ENCODE measurements around the gene GNB1.

GNB1 gene

DNA sequence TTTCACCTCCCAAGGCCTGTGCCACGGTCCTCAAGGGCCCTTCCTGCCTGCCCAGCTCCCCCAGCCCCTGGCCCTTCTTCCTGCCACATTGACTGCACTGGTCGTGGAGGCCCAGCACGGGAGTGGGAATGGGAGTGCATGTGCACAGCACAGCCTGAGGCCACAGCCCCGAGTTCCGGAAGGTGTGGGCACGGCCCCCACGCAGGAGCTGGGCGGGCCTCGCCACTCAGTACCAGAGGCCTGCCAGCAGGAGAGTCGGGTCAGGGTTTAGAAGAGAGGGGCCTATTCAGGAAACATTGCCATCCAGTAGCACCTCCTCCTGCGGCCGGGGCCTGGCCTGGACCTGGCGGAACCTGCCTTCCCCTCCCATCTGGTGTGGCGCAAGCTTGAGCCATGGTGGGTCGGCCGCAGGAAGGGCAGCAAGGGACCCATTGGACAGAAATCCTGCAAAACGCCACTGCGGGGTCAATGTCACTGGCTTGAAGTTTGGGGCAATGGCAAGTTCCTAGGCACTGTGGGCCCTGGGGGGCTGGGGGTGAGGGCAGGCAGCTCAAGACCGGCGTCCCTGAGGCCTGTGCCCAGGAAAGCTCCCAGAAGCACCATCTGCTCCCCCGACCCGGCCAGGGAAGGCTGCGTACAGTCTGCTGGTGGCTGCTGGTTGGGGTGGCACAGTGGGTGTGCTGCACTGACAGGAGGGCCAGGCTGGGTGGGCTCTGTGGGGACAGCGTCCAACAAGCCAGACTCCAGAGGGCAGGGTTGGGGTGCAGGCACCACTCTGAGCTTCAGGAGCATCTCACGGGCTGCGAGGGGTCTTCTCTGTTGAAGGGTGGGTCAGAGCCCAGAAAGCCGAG, 29.9 kb upstream of the GNB1 start:
- Histone ChIP-seq H3K9ac (ENCODE audit: low read depth, low read length, poor library complexity) (no peak overlapping the region), H3K4me2 (ENCODE audit: insufficient read depth, low read length, poor library complexity, severe bottlenecking) (no peak overlapping the region), H3K23ac (ENCODE audit: low read depth, low read length, poor library complexity) (peak overlapping the region; percentile 76), H2AFZ (ENCODE audit: low read length) (no peak overlapping the region), H3K9me3 (replicated peaks in 1 of 2; ENCODE audit: control insufficient read depth in 2 of 2, insufficient read depth in 1 of 2, low read depth in 1 of 2, low read length in 2 of 2) (peaks cover 0 to 2% of the 10 kb centered on the region in 2 donors), H3K27ac (replicated peaks; ENCODE audit: low read length) (no peak overlapping the region), H2AK5ac (ENCODE audit: low read depth, low read length) (peak overlapping the region; percentile 93), H2BK120ac (ENCODE audit: low read depth, low read length) (no peak overlapping the region), H3K27me3 (ENCODE audit: control insufficient read depth in 3 of 3, insufficient read depth in 3 of 3, low read depth in 1 of 3, low read length in 3 of 3) (peaks cover 0 to 33% (median 11%) of the 10 kb centered on the region in 3 experiments), H3K79me1 (ENCODE audit: low read depth, low read length) (peaks cover 9% of the 10 kb centered on the region), H2BK15ac (ENCODE audit: low read length) (peak overlapping the region; percentile 100), H2BK5ac (ENCODE audit: low read length) (peak overlapping the region; percentile 91), H4K91ac (ENCODE audit: low read depth, low read length, poor library complexity) (no peak overlapping the region), H3K14ac (ENCODE audit: low read length) (no peak overlapping the region), H4K8ac (ENCODE audit: low read depth, low read length) (no peak overlapping the region), H3K18ac (ENCODE audit: low read length) (peak overlapping the region; percentile 70), H2BK12ac (ENCODE audit: low read length) (peak overlapping the region; percentile 98), H3K4me3 (ENCODE audit: low read length in 2 of 2) (no peak overlapping the region), H3K36me3 (replicated peaks in 1 of 2; ENCODE audit: control insufficient read depth in 2 of 2, insufficient read depth in 2 of 2, low read length in 2 of 2) (no peaks in the 10 kb centered on the region), H3K4ac (ENCODE audit: low read length) (no peak overlapping the region), H3K4me1 (ENCODE audit: control insufficient read depth in 2 of 2, insufficient read depth in 1 of 2, low read depth in 1 of 2, low read length in 2 of 2) (peaks cover 8 to 10% of the 10 kb centered on the region in 2 donors)
- DNase-seq (ENCODE audit: low spot score), result no peak
- WGBS, 2 donors (ENCODE audit: extremely low coverage in 2 of 2, insufficient read length in 2 of 2, insufficient replicate concordance in 1 of 2), result no CpG with 5 or more reads among the region's 27 CpGs

DNA sequence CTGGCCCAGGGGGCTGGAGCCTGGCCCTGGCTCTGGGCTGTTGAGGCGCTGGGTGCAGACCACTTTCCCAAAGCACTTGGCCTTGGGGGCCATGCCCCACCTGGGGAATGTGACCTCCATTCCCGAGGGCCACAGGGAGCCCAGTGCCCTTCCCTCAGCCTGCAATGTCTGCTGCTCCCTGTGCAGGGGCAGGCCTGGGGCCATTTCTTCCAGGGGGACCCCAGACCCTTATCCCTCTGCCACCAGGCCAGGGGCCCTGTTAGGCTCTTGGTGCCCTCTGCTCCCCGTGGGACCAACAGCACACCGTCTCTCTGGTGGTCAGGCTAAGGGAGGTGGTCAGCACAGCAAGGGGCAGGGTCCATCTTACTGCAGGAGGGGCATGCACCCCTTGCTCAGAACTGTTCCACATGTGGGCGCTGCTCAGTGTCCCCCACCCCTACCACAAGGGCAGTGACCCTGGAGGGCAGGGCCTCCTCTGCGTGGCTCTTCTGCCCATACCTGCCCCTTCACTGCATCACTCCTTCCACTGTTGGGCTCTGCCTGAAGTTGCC, 29.2 kb upstream of the GNB1 start:
- DNase-seq (ENCODE audit: low spot score), result no peak
- H2BK5ac ChIP-seq (ENCODE audit: low read length), result peak overlapping the region; percentile 91
- peaks cover 8 to 10% of the 10 kb centered on the region in 2 donors for H3K4me1 ChIP-seq (ENCODE audit: control insufficient read depth in 2 of 2, insufficient read depth in 1 of 2, low read depth in 1 of 2, low read length in 2 of 2)
- H3K4ac ChIP-seq (ENCODE audit: low read length), result peak overlapping the region; percentile 58
- H3K79me1 ChIP-seq (ENCODE audit: low read depth, low read length), result peaks cover 9% of the 10 kb centered on the region
- peak overlapping the region in 1 of 2 donors; percentile 77 for H3K4me3 ChIP-seq (ENCODE audit: low read length in 2 of 2)
- peak overlapping the region; percentile 98 for H2BK12ac ChIP-seq (ENCODE audit: low read length)
- H3K23ac ChIP-seq (ENCODE audit: low read depth, low read length, poor library complexity), result peak overlapping the region; percentile 76
- H3K27me3 ChIP-seq (ENCODE audit: control insufficient read depth in 3 of 3, insufficient read depth in 3 of 3, low read depth in 1 of 3, low read length in 3 of 3), result peaks cover 0 to 37% (median 11%) of the 10 kb centered on the region in 3 experiments
- peak overlapping the region; percentile 100 for H2BK15ac ChIP-seq (ENCODE audit: low read length)
- no peak overlapping the region for H3K27ac ChIP-seq (replicated peaks; ENCODE audit: low read length)
- no peak overlapping the region for H4K8ac ChIP-seq (ENCODE audit: low read depth, low read length)
- no peak overlapping the region for H3K14ac ChIP-seq (ENCODE audit: low read length)
- peak overlapping the region; percentile 83 for H4K91ac ChIP-seq (ENCODE audit: low read depth, low read length, poor library complexity)
- WGBS, 2 donors (ENCODE audit: extremely low coverage in 2 of 2, insufficient read length in 2 of 2, insufficient replicate concordance in 1 of 2), result no CpG with 5 or more reads among the region's 6 CpGs
- no peaks in the 10 kb centered on the region for H3K9me3 ChIP-seq (replicated peaks in 1 of 2; ENCODE audit: control insufficient read depth in 2 of 2, insufficient read depth in 1 of 2, low read depth in 1 of 2, low read length in 2 of 2)
- peak overlapping the region; percentile 86 for H3K9ac ChIP-seq (ENCODE audit: low read depth, low read length, poor library complexity)
- H2AK5ac ChIP-seq (ENCODE audit: low read depth, low read length), result peak overlapping the region; percentile 93
- peak overlapping the region; percentile 84 for H2AFZ ChIP-seq (ENCODE audit: low read length)
- no peak overlapping the region for H3K4me2 ChIP-seq (ENCODE audit: insufficient read depth, low read length, poor library complexity, severe bottlenecking)
- peak overlapping the region; percentile 91 for H3K18ac ChIP-seq (ENCODE audit: low read length)
- H3K36me3 ChIP-seq (replicated peaks in 1 of 2; ENCODE audit: control insufficient read depth in 2 of 2, insufficient read depth in 2 of 2, low read length in 2 of 2), result no peaks in the 10 kb centered on the region
- H2BK120ac ChIP-seq (ENCODE audit: low read depth, low read length), result peak overlapping the region; percentile 100

- Histone ChIP-seq H2BK120ac (ENCODE audit: low read depth, low read length) (peak overlapping the region; percentile 100), H3K4ac (ENCODE audit: low read length) (no peak overlapping the region), H2BK15ac (ENCODE audit: low read length) (peak overlapping the region; percentile 100), H3K9ac (ENCODE audit: low read depth, low read length, poor library complexity) (peak overlapping the region; percentile 86), H4K91ac (ENCODE audit: low read depth, low read length, poor library complexity) (peak overlapping the region; percentile 83), H2BK12ac (ENCODE audit: low read length) (peak overlapping the region; percentile 98), H3K9me3 (replicated peaks in 1 of 2; ENCODE audit: control insufficient read depth in 2 of 2, insufficient read depth in 1 of 2, low read depth in 1 of 2, low read length in 2 of 2) (no peaks in the 10 kb centered on the region), H2AK5ac (ENCODE audit: low read depth, low read length) (peak overlapping the region; percentile 93), H3K79me1 (ENCODE audit: low read depth, low read length) (peaks cover 9% of the 10 kb centered on the region), H3K14ac (ENCODE audit: low read length) (peak overlapping the region; percentile 82), H3K4me3 (ENCODE audit: low read length in 2 of 2) (peak overlapping the region; percentile 43 to 89), H3K36me3 (replicated peaks in 1 of 2; ENCODE audit: control insufficient read depth in 2 of 2, insufficient read depth in 2 of 2, low read length in 2 of 2) (no peaks in the 10 kb centered on the region), H3K27ac (replicated peaks; ENCODE audit: low read length) (peak overlapping the region; percentile 43), H2BK5ac (ENCODE audit: low read length) (peak overlapping the region; percentile 91), H3K4me2 (ENCODE audit: insufficient read depth, low read length, poor library complexity, severe bottlenecking) (peak overlapping the region; percentile 89), H3K27me3 (ENCODE audit: control insufficient read depth in 3 of 3, insufficient read depth in 3 of 3, low read depth in 1 of 3, low read length in 3 of 3) (peaks cover 0 to 43% (median 11%) of the 10 kb centered on the region in 3 experiments), H3K23ac (ENCODE audit: low read depth, low read length, poor library complexity) (peak overlapping the region; percentile 98), H2AFZ (ENCODE audit: low read length) (peak overlapping the region; percentile 84), H4K8ac (ENCODE audit: low read depth, low read length) (peak overlapping the region; percentile 65), H3K4me1 (ENCODE audit: control insufficient read depth in 2 of 2, insufficient read depth in 1 of 2, low read depth in 1 of 2, low read length in 2 of 2) (peaks cover 8 to 10% of the 10 kb centered on the region in 2 donors), H3K18ac (ENCODE audit: low read length) (peak overlapping the region; percentile 91)
- no CpG with 5 or more reads among the region's 62 CpGs for WGBS, 2 donors (ENCODE audit: extremely low coverage in 2 of 2, insufficient read length in 2 of 2, insufficient replicate concordance in 1 of 2)
- peak; percentile 100 for DNase-seq (ENCODE audit: low spot score)
Observed at GRCh38 chr1:1919304-1920056, 28.6 kb upstream of the GNB1 start.
